Inflammatory macrophage (primary cell): ENCODE data around the gene PLA2G5.

Experiments
- DNase-seq, 2 donors: peaks; one replicate each; pipeline ENCODE4 v3.0.0-alpha.2; 2020 to 2022

Gene PLA2G5

GRCh38 chr1:20068722-20069121, 1.3 kb upstream of the PLA2G5 start:
- no peak for DNase-seq

GRCh38 chr1:20070357-20070756, 363 bp downstream of the PLA2G5 start:
- DNase-seq = no peak

- no peak for DNase-seq
Observed at GRCh38 chr1:20071416-20071815, 1.4 kb downstream of the PLA2G5 start.

- DNase-seq = no peak
Observed at GRCh38 chr1:20072771-20073170, 2.8 kb downstream of the PLA2G5 start.

GRCh38 chr1:20073256-20073655, 3.3 kb downstream of the PLA2G5 start:
- no peak for DNase-seq

- no peak for DNase-seq
Observed at GRCh38 chr1:20074055-20074724, 4.2 kb downstream of the PLA2G5 start.

- DNase-seq = no peak
Observed at GRCh38 chr1:20074725-20075171, 4.8 kb downstream of the PLA2G5 start.

GRCh38 chr1:20075345-20075744, 5.4 kb downstream of the PLA2G5 start:
- DNase-seq = no peak

- no peak for DNase-seq
Observed at GRCh38 chr1:20076223-20076622, 6.2 kb downstream of the PLA2G5 start.

GRCh38 chr1:20076710-20077461, 6.9 kb downstream of the PLA2G5 start:
- no peak for DNase-seq

GRCh38 chr1:20078171-20078651, 8.2 kb downstream of the PLA2G5 start:
- no peak for DNase-seq

GRCh38 chr1:20078711-20079110, 8.7 kb downstream of the PLA2G5 start:
- DNase-seq = no peak

- no peak for DNase-seq
Observed at GRCh38 chr1:20079661-20080305, 9.8 kb downstream of the PLA2G5 start.

GRCh38 chr1:20080441-20081352, 10.7 kb downstream of the PLA2G5 start:
- DNase-seq = peak; percentile 19 to 47

GRCh38 chr1:20081353-20081810, 11.4 kb downstream of the PLA2G5 start:
- no peak for DNase-seq

- no peak for DNase-seq
Observed at GRCh38 chr1:20082772-20083171, 12.8 kb downstream of the PLA2G5 start.

- no peak for DNase-seq
Observed at GRCh38 chr1:20083178-20083944, 13.4 kb downstream of the PLA2G5 start.

- no peak for DNase-seq
Observed at GRCh38 chr1:20086800-20087199, 16.8 kb downstream of the PLA2G5 start.

GRCh38 chr1:20087668-20088067, 17.7 kb downstream of the PLA2G5 start:
- no peak for DNase-seq

GRCh38 chr1:20089328-20090077, 19.5 kb downstream of the PLA2G5 start:
- no peak for DNase-seq

GRCh38 chr1:20090119-20090518, 20.1 kb downstream of the PLA2G5 start:
- DNase-seq = no peak
